ENCODE results near the gene RAB12.

The RAB12 gene

DNA sequence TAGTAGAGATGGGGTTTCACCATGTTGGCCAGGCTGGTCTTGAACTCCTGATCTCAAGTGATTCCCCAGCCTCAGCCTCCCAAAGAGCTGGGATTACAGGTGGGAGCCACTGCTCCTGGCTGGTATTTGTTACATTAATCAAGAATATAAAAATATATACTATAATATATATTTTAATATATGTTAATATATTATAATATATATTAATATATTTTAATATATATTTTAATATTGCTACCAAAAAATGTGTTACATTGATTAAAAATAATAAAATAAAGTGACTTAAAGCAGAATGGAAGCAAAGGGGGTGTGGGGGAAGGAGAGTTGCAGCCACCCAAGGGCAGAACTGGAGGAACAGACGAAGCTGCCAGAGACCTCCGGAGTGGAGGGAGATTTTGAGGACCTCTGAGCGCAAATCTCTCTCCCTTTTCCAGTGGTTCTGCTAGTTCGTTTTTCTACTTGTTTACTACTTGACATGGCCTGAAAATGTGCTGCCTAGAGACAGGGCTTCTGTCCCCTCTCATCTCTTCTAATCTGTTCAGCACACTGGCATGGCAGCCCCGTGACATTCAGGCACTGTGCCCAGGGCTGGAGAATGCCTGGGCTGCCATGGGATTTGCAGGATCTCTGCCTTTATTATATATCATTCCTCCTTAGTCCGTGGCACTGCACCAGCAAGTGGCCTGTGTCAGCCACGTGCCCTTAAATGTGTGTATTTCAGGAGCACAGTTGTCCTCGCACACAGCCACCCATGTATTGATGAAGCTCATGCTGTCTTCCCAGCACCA, 47.9 kb upstream of the RAB12 start:
- Histone ChIP-seq H3K9me3 (ENCODE audit: control insufficient read depth, insufficient read depth, low read depth, low read length) (no peaks in the 10 kb centered on the region), H3K27ac (ENCODE audit: extremely low read depth, low read depth, low read length) (no peak overlapping the region), H3K4me1 (ENCODE audit: control insufficient read depth, insufficient read depth, low read length) (no peaks in the 10 kb centered on the region), H3K4me3 (ENCODE audit: low read depth, low read length) (no peak overlapping the region), H3K36me3 (ENCODE audit: control insufficient read depth in 2 of 2, insufficient read depth in 1 of 2, low read length in 2 of 2) (no peaks in the 10 kb centered on the region)
- TF ChIP-seq ZBTB26 (tag by site-specific recombination; optimal IDR thresholded peaks at IDR 0.05), result no peak
- ChIA-PET CTCF (interaction anchor here (1.0 kb wide), 1 partner anchor 188 kb away, joined by 3 read pairs; no protein-coding TSS in a partner anchor), POLR2A (no interaction called here)

GRCh38 chr18:8562070-8562469, 47.2 kb upstream of the RAB12 start:
- no peaks in the 10 kb centered on the region for H3K36me3 ChIP-seq (ENCODE audit: control insufficient read depth in 2 of 2, insufficient read depth in 1 of 2, low read length in 2 of 2)
- no peaks in the 10 kb centered on the region for H3K9me3 ChIP-seq (ENCODE audit: control insufficient read depth, insufficient read depth, low read depth, low read length)
- POLR2A ChIA-PET, result no interaction called here
- no peak overlapping the region for H3K4me3 ChIP-seq (ENCODE audit: low read depth, low read length)
- CTCF ChIA-PET, result no interaction called here
- TF ChIP-seq ZNF2 (tag by site-specific recombination; IDR thresholded peaks at IDR 0.05) (no peak), KLF9 (tag by site-specific recombination; IDR thresholded peaks at IDR 0.05; ENCODE audit: low read depth) (no peak), ZNF426 (tag by site-specific recombination; IDR thresholded peaks at IDR 0.05) (no peak), ZSCAN30 (tag by site-specific recombination; IDR thresholded peaks at IDR 0.05) (no peak), ZBTB6 (tag by site-specific recombination; IDR thresholded peaks at IDR 0.05) (no peak), ZFHX2 (tag by site-specific recombination; conservative IDR thresholded peaks at IDR 0.05) (no peak), ZNF114 (tag by site-specific recombination; IDR thresholded peaks at IDR 0.05) (no peak), ZNF501 (tag by site-specific recombination; IDR thresholded peaks at IDR 0.05) (no peak), ZNF645 (tag by site-specific recombination; IDR thresholded peaks at IDR 0.05) (no peak), ZNF19 (tag by site-specific recombination; IDR thresholded peaks at IDR 0.05; ENCODE audit: low read depth) (no peak), ZNF544 (tag by site-specific recombination; IDR thresholded peaks at IDR 0.05) (no peak), ZNF792 (tag by site-specific recombination; IDR thresholded peaks at IDR 0.05) (no peak), ZNF121 (tag by site-specific recombination; IDR thresholded peaks at IDR 0.05) (no peak), ZNF623 (tag by site-specific recombination; IDR thresholded peaks at IDR 0.05) (no peak), ZNF18 (tag by site-specific recombination; IDR thresholded peaks at IDR 0.05) (no peak), IKZF3 (tag by site-specific recombination; IDR thresholded peaks at IDR 0.05) (no peak), ZNF169 (tag by site-specific recombination; IDR thresholded peaks at IDR 0.05) (no peak)
- TF ChIP-seq, protein P1, sequence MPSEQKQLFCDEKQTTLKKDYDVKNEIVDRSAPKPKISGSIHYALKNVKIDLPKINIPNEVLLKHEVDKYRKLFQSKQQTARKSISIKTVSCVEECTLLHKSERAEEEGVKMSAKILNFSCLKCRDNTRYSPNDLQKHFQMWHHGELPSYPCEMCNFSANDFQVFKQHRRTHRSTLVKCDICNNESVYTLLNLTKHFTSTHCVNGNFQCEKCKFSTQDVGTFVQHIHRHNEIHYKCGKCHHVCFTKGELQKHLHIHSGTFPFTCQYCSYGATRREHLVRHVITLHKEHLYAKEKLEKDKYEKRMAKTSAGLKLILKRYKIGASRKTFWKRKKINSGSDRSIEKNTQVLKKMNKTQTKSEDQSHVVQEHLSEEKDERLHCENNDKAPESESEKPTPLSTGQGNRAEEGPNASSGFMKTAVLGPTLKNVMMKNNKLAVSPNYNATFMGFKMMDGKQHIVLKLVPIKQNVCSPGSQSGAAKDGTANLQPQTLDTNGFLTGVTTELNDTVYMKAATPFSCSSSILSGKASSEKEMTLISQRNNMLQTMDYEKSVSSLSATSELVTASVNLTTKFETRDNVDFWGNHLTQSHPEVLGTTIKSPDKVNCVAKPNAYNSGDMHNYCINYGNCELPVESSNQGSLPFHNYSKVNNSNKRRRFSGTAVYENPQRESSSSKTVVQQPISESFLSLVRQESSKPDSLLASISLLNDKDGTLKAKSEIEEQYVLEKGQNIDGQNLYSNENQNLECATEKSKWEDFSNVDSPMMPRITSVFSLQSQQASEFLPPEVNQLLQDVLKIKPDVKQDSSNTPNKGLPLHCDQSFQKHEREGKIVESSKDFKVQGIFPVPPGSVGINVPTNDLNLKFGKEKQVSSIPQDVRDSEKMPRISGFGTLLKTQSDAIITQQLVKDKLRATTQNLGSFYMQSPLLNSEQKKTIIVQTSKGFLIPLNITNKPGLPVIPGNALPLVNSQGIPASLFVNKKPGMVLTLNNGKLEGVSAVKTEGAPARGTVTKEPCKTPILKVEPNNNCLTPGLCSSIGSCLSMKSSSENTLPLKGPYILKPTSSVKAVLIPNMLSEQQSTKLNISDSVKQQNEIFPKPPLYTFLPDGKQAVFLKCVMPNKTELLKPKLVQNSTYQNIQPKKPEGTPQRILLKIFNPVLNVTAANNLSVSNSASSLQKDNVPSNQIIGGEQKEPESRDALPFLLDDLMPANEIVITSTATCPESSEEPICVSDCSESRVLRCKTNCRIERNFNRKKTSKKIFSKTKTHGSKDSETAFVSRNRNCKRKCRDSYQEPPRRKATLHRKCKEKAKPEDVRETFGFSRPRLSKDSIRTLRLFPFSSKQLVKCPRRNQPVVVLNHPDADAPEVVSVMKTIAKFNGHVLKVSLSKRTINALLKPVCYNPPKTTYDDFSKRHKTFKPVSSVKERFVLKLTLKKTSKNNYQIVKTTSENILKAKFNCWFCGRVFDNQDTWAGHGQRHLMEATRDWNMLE (tag by site-specific recombination; conservative IDR thresholded peaks at IDR 0.05; ENCODE audit: low read depth), result no peak
- no peaks in the 10 kb centered on the region for H3K4me1 ChIP-seq (ENCODE audit: control insufficient read depth, insufficient read depth, low read length)
- no peak overlapping the region for H3K27ac ChIP-seq (ENCODE audit: extremely low read depth, low read depth, low read length)
